Germinal center (tissue), 1 donor: ENCODE measurements around the gene CHST4.
"Not testable (repeated sequence)": the region's sequence is repeated elsewhere in the genome, so short reads cannot be mapped to it uniquely, and the experiment has no call there.

Experiments used
- DNase-seq: peaks from one replicate; pipeline ENCODE4 v3.0.0; 2012; ENCODE audit warnings: mixed read lengths, low spot score

The CHST4 gene

DNA sequence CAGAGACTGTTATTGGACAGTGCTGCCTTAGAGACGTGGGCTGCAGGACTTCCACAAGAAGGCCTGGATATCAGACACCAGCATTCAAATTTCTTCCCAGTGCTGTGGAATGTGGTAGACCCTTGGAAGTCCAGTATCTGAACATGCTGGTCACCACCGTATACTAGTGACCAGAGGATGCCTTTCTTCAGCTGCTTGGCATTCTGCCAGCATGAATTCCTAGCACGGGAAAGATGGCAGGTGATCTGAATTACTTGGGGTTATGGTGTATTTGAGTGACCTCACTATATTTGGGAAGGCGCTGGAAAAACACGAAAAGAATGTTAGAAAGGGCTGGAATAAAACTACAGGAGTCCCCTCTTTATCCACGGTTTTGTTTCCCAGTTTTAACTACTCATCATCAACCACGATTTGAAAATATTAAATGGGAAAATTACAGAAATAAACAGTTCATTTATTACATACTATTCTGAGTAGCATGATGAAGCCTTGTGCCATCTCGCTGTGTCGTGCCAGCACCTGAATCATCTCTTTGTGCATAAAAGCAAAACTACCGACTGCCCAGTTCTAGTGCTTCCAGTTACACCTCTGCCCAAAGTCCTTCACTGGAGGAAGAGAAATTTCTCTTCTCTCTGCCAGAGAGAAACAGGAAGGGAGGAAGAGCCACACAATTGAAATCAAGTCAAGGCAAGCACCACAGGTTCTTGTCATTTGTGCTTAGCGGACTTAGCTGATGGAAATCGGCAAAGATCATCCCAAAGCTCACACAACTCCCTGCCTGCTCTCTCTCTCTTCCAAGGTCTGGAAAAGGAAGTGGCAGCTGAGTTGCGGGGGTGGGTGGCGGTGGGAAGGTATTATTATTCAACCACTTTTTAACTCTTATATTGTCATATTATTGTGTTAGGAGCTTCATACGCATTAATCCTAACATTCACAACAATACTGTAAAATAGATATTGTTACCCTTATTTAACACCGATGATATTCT, 1.4 kb upstream of the CHST4 start:
- DNase-seq = no peak

DNA sequence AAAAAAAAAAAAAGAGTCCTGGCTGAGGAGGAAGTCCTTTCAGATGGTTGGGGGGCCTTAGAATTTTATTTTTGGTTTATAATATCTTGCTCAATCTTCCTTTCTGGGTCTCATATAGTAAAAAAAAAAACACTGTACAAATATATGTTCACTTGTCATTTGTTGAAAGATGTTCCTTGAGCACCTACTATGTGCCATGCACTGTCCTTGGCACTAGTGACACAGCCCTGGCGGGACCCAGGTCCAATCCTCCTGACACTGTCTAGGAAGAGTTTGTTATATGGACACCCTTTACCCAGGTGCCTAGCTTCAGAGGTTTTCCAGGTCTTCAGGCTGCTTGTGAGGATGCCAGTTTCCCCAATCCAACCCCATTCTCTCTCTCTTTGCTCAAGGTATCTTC, 2.0 kb downstream of the CHST4 start:
- no peak for DNase-seq

DNA sequence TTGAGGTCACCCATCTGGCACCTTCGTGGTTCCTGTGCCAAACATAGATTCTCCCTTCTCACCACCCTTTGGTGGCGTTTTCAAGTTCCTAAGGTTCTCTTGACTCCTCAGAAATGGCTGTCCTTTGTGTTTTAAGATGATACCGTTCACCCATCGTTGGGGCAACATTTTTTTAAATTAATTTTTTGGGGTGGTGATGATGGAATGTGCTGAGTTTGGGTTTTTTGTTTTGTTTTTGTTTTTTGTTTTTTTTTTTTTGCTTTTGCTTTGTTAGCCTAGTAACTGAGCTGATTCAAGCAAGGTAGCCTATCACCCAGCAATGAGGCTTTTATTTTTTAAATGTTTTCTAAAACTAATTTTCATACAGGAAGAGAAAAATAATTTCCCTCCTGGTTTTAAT, 2.6 kb downstream of the CHST4 start:
- no peak for DNase-seq

DNA sequence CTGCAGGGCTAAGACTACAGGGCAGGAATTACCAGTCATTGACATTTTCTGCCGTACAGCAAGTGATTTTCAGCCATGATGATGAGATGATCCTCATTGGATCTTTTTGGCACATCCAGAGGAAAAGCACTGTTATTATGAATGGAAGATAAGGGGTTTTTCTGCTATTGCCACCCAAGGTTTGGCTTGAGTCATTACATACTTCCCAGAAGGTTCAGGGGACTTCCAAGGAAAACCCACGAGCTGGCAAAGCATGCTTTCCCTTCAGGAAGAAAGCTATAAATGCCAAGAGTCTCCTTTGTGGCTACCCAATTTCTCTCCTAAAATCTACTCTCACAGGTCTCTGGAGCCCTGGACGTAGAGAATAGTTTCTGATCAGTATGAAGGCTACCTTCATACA, 6.1 kb downstream of the CHST4 start:
- DNase-seq = no peak

DNA sequence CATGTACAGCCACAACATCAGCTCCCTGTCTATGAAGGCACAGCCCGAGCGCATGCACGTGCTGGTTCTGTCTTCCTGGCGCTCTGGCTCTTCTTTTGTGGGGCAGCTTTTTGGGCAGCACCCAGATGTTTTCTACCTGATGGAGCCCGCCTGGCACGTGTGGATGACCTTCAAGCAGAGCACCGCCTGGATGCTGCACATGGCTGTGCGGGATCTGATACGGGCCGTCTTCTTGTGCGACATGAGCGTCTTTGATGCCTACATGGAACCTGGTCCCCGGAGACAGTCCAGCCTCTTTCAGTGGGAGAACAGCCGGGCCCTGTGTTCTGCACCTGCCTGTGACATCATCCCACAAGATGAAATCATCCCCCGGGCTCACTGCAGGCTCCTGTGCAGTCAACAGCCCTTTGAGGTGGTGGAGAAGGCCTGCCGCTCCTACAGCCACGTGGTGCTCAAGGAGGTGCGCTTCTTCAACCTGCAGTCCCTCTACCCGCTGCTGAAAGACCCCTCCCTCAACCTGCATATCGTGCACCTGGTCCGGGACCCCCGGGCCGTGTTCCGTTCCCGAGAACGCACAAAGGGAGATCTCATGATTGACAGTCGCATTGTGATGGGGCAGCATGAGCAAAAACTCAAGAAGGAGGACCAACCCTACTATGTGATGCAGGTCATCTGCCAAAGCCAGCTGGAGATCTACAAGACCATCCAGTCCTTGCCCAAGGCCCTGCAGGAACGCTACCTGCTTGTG, 10.7 kb downstream of the CHST4 start:
- no peak for DNase-seq

DNA sequence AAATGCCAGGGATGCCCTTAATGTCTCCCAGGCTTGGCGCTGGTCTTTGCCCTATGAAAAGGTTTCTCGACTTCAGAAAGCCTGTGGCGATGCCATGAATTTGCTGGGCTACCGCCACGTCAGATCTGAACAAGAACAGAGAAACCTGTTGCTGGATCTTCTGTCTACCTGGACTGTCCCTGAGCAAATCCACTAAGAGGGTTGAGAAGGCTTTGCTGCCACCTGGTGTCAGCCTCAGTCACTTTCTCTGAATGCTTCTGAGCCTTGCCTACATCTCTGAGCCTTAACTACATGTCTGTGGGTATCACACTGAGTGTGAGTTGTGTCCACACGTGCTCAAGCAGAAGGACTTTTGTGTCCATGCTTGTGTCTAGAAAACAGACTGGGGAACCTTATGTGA, 11.4 kb downstream of the CHST4 start:
- DNase-seq = peak; percentile 44

DNA sequence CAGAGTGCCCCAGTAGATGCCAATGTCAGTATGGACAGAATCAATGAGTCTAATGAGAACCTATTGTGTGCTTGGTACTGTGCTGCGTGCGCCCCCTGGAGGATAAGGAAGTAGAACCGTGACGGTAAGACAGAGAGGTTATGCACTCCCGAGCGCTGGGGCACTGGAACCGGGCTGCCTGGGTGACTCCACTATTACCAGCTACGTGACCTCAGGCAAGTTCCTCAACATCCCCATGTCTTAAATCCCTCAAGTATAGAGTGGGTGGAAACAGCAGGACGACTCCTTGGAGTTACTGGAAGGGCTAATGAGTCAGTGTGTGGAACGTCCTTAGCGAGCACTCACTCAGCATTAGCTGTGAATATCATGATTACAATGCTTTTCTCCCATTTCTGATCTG, 16.2 kb downstream of the CHST4 start:
- peak; percentile 68 for DNase-seq

DNA sequence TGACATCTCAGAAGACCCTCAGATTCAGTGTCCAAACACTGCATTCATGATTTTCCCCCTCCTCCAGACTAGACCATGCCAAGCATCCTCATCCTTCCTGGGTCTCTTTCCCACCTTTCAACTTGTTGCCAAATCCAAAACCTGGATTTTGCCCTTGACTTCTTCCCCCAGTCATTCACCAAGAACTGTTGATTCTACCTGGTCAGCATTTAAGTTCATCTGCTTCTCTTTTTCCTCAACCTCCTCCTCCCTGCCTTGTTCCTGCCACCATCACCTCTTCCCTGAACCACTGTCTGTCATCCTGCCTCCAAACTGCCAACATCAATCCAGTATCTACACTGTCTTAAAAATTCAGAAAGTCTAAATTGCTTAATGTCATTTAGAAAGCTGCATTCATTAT, 20.9 kb downstream of the CHST4 start:
- DNase-seq = no peak

DNA sequence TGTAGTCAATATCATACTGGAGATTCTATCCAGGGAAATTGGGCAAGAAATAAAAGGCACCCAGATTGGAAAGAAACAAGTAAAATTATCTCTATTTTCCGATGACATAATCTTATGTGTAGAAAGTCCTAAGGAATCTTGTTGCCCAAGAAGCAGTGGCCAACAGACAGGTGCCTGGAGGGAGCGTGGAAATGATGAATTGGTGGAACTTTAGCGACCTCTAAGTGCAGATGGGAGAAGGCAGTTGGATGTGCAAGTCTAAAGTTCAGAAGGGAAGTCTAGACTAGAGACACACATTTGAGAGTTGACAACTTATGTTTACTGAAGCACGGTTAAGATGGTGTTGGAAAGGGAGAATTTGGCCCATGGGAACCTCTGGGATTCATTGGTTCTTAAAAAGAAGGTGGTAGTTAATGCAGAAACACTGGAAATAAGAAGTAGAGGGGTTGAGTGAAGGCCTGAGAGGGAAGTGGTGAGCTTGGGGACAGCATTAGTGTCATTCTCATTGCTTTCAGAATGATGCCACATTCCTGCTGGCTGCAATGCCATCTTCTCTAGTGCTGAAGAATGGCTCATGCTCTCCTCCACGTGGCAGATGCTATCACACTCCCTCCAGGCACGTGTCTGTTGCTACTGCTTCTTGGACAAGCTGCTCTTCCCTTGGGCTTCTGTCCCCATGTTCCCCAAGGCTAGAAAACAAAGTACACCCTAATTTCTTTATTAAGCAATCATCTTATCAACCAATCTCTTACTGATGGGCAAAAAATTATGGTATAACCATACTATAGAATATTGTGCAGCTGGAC, 26.7 kb downstream of the CHST4 start:
- no peak for DNase-seq

DNA sequence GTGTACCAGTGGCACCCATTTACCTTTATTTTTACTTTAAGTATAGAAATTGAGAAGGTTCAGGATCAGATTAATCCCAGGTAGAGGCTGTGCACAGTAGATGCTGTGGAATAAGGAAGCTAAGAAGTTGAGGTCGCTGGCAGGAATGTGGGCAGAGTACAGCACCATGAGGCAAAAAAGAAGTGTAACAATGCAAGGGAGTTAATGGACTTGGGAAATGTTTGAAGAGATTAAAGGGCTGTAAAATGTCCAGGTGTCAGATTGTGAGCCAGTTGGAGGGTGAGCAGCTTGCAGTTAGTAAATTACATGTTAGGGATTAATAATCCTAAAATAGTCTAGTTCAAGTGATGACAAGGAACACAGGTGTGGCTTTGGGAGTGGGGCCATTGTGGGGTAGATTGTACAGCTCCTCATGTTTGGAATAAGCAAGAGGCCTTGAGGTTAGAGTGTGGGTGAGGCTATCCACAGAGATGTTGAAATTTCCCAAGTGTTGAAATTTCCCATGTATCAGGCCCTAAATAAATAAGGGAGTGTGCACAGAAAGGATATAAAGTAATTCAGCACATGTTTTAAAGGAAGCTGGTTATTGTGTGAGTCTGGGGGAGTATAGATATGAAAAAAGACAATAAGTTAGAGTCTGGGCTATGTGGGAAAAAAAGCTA, 29.1 kb downstream of the CHST4 start:
- DNase-seq = no peak

DNA sequence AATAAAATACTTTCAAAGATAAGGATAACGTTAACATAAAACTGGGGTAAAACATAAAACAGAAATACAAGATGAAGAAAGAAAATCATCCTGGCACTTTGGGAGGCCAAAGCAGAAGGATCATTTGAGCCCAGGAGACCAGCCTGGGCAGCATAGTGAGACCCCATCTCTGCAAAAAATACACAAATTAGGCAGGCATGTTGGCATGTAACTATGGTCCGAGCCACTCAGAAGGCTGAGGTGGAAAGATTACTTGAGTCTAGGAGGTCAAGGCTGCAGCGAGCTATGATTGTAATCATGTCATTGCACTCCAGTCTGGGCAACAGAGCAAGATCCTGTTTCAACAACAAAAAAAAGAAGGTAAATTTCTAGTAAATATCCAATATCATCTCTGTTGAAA, 31.1 kb downstream of the CHST4 start:
- DNase-seq = no peak

DNA sequence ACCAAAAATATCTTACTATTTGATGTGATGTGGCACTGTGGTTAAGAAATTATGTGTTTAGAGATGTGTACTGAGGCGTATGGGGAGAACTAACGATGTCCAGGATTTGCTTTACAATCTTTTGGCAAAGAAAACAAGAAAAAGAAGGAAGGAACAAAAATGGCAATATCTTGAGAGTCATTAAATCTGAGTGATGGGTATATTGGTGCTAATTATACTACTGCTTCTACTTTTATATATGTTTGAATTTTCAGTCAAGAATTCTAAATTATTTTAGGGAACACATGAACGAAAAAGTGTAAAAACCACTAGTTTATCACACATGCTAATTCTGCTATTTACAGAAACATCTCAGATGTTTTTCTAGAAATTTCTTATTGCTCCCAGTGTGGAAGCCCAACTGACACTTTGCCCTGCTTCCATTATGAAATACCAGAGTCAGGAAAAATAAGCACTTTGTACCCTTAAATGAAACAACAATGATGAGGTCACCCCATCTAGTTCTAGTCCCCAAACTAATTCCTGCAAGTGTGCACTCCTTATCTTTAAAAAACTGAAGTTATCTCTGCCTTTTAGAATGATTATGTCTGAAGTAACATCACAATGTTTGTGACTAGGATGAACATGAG, 31.8 kb downstream of the CHST4 start:
- no peak for DNase-seq

DNA sequence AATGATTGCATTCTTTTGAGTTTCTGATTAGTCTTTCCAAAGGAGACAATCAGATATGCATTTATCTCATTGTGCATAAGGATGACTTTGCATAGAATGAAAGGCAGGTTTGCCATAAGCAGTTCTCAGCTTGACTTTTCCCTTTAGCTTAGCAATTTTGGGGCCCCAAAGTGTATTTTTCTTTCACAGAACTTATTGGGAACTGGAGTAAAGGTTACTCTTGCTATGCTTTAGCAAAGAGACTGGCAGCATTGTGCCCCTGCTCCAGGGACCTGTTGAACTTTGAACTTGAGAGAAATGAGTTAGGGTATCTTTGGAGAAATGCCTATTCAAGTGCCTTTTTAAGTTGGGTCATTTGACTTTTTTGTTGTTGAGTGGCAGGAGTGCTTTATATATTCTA, 33.6 kb downstream of the CHST4 start:
- DNase-seq = no peak

DNA sequence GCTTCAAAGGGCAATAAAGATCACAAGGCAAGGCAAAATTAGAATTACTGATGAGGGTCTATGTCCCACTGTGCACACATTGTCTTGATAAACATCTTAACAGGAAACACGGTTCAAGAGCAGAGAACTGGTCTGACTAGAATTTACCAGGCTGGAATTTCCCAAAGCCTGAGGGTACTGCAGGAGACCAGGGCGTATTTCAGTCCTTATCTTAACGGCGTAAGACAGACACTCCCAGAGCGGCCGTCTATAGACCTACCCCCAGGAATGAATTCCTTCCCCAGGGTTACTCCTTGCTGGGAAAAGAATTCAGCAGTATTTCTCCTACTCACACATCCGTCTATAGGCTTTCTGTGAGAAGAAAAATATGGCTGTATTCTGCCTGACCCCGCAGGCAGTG, 35.7 kb downstream of the CHST4 start:
- DNase-seq = not testable (repeated sequence)

DNA sequence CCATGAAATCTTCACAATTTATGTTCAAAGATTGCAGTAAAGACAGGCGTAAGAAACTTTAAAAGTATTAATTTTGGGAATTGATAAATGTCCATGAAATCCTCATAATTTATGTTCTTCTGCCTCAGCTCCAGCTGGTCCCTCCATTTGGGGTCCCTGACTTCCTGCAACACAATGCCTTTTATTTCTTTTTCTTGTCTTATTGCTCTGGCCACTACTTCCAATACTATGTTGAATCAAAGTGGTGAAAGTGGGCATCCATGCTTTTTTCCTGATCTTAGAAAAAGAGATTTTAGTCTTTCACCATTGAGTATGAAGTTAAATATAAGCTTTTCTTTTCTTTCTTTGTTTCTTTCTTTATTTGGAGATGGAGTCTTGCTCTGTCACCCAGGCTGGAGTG, 36.3 kb downstream of the CHST4 start:
- DNase-seq = no peak

DNA sequence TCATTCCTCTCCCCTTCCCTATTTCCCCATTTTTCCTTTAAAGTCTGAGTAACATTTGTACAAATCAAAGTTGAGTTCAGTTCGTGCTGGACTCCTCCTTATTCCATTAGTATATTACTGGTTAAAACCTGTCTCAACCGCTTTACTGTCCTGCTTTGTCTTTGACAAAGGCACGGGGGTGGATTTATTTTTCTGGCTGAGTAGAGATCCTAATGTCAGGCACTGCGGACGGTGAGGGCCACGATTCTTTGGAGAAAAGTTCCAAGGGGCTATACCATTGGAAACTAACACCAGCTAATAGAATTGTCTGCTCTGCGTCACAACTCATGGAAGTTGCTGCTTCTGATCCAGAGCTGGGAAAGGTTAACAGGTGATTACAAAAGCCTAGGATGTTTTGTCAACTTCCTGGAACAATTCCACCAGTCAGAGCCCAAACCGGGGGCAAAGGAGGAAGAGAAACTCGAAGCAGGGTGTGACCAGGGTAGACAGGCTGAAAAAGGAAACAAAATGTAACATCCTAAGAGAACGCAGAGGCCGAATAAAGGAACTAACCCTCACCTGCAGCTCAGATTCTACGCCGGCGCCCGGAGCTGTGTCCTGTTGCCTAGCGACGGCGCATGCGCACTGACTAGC, 38.2 kb downstream of the CHST4 start:
- no peak for DNase-seq

DNA sequence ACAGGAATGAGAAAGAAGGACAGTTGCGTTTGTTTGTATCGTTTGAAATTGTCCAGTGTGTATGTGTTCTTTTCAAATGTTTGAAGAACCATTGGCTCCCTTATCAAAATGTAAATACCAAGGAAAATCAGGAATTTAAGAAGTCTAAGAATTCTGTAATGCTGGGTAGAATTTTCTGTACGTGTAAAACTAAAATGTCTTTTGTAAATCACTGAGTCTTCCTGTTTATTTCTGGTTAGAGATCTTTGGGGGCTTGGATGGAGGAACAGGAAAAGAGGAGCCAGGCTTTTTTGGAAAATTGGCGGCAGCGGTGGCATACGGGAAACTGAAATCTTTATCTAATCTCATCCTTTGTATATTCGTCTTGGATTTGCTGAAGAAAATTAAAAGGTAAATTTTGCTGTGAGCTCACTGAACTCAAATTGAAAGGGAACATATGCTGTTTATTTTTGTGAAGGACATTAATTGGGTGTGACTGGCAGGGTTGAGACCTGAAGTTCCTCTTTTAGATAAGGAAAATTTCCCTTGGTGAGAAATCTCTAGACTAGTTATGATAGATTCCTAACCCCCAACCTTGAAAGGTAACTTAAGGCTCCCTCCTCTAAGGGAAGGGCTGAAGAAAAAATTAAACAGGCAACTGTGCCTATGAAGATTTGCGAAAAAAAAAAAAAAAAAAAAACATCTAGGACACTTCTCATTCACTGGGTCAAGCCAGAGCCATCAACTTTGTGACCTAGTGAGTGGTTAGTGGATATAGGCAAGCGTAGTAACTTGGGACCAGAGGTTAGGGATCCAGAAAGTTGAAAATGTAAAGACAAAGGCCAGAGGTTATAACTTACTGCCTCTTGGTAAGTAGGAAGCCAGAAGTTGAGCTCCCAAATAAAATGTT, 39.8 kb downstream of the CHST4 start:
- DNase-seq = no peak

DNA sequence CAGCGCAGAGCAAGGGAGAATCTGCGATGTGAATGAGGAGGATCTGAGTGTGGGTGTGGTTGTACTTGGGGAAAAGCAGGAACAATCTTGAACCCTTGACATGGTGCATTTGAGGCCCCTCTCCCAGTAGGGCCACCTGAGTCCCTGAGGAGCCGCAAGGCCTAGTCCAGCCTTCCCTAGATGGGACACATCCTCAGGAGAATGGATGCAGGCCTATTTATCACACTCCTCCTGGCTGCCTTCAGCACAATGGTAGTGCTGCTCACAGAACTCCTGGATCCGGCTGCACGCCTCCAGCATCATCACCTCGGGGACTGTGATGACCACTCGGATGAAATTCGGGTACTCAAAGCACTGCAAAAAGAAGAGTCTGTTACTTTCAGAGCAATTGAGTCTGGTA, 41.7 kb downstream of the CHST4 start:
- no peak for DNase-seq

DNA sequence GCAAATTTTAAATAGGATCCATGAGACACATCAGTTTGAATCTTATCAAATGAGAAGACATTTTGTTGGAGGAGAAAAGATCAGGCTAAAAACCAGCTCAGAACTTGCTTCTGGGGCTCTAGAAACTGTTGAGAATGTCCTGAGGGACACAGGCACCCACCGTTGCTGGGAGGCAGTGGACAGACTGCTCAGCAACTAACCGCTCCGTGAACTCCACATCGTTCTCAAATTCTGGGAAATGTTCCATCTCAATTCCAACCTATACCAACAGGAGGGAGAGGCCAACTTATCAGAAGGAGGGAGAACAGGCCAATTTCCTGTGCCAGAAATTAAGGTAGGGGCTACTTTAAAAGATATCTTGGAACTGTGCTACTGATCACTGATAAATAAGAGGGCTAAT, 42.3 kb downstream of the CHST4 start:
- DNase-seq = no peak

DNA sequence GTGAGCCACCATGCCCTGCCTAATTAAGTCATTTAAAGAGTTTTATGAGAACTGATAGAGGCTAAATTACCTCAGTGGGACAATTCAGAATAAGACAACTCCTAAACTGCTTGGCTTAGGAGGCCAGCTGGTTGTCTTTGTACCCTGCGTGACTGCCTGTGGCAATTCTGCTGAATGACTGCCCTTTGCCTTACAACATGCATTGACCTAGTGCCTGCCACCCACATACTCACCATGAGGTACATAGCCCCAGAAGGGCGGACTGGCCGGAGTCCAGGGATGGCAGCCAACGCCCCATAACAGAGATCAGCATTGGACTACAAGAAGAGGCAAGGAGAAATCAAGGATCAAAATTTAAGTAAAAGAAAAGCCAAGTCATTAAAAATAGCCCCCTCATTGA, 43.4 kb downstream of the CHST4 start:
- DNase-seq = no peak
